Upper lobe of right lung (tissue), 1 donor: ENCODE results near the gene LEO1. TPM values are rescaled to one million over a fixed set of nuclear protein-coding genes. Genes with fewer than 3 reads are reported as not detected.

Experiments
- ATAC-seq: fragments of 200-7000 bp; cut with Tn5 transposase; one replicate; pipeline ENCODE4 v1.9.1; 2020; ENCODE audit warnings: mild to moderate bottlenecking, moderate library complexity
- DNase-seq: peaks from one replicate; pipeline ENCODE4 v3.0.0-alpha.2; 2020
- H3K27ac ChIP-seq: fragments of 200-600 bp; one replicate; pipeline ENCODE4 v1.8.0; 2022
- H3K27me3 ChIP-seq: fragments of 200-600 bp; one replicate; pipeline ENCODE4 v1.8.0; 2022; ENCODE audit warnings: mild to moderate bottlenecking
- H3K36me3 ChIP-seq: fragments of 200-600 bp; one replicate; pipeline ENCODE4 v1.8.0; 2022
- H3K4me1 ChIP-seq: fragments of 200-600 bp; one replicate; pipeline ENCODE4 v1.8.0; 2022
- H3K4me3 ChIP-seq: fragments of 200-600 bp; one replicate; pipeline ENCODE4 v1.8.0; 2022; ENCODE audit warnings: mild to moderate bottlenecking
- H3K9me3 ChIP-seq: fragments of 200-600 bp; one replicate; pipeline ENCODE4 v1.8.0; 2022
- CTCF ChIP-seq: fragments of 200-600 bp; IDR thresholded peaks from one replicate; pipeline ENCODE4 v1.8.0; 2022; ENCODE audit warnings: antibody characterized with exemption
- intact Hi-C: fragments of 100-400 bp; cut with DNase I; formaldehyde crosslinking; loops from one replicate; pipeline ENCODE4 v1.11.0; 2022
- total RNA-seq: library from RNA; stranded (reverse); fragmentation: NEBNext Ultra II Directional; extraction: Animal tissue kit (Norgen Biotek cat#: 25700); gene quantifications from one replicate; pipeline ENCODE4 v1.2.1, GENCODE V29; 2021
- donor health status: DM: no; HTN: yes; CAD: no; lungs with severe emphysema.

The LEO1 gene
- total RNA-seq, 1 donor from 2014 or later: 13.2 TPM

- peak within 1 kb of the TSS; percentile 91 for H3K27ac ChIP-seq
- peak; percentile 97 for DNase-seq
- ATAC-seq: peak; percentile 95
- no peaks in the 10 kb centered on the region for H3K9me3 ChIP-seq
- H3K4me1 ChIP-seq: peaks cover 28% of the 10 kb centered on the region
- H3K36me3 ChIP-seq: no peaks in the 10 kb centered on the region
- H3K4me3 ChIP-seq: peak within 1 kb of the TSS; percentile 63
- no peak for TF ChIP-seq CTCF
- intact Hi-C loops: no loop called here
- H3K27me3 ChIP-seq: no peaks in the 10 kb centered on the region
These were observed 47.3 kb upstream of the LEO1 start, which contains the start of gene MAPK6 for GRCh38 chr15:52018693-52019393. Gene MAPK6 (plus strand): TSS chr15:52019219. CDS start chr15:52046461, 27,242 bp downstream.

- intact Hi-C loops: no loop called here
- DNase-seq (no peak), ATAC-seq (no peak)
- H3K36me3 ChIP-seq: no peaks in the 10 kb centered on the region
- H3K27me3 ChIP-seq: no peaks in the 10 kb centered on the region
- peaks cover 31% of the 10 kb centered on the region for H3K4me1 ChIP-seq
- peak overlapping the region; percentile 53 for H3K4me3 ChIP-seq
- H3K9me3 ChIP-seq: no peaks in the 10 kb centered on the region
- peak overlapping the region; percentile 91 for H3K27ac ChIP-seq
- TF ChIP-seq CTCF: no peak
These were observed 46.7 kb upstream of the LEO1 start for GRCh38 chr15:52018244-52018643.

GRCh38 chr15:52016316-52016715 is 44.7 kb upstream of the LEO1 start:
- ATAC-seq (no peak), DNase-seq (no peak)
- Histone ChIP-seq H3K36me3 (no peaks in the 10 kb centered on the region), H3K27ac (no peak overlapping the region), H3K9me3 (no peaks in the 10 kb centered on the region), H3K4me3 (no peak overlapping the region), H3K4me1 (peaks cover 25% of the 10 kb centered on the region), H3K27me3 (no peaks in the 10 kb centered on the region)
- TF ChIP-seq CTCF: no peak
- intact Hi-C loops: no loop called here

- H3K4me3 ChIP-seq: no peak overlapping the region
- H3K9me3 ChIP-seq: no peaks in the 10 kb centered on the region
- H3K27me3 ChIP-seq: no peaks in the 10 kb centered on the region
- ATAC-seq (no peak), DNase-seq (no peak)
- intact Hi-C loops: no loop called here
- no peaks in the 10 kb centered on the region for H3K36me3 ChIP-seq
- H3K27ac ChIP-seq: no peak overlapping the region
- peaks cover 23% of the 10 kb centered on the region for H3K4me1 ChIP-seq
- TF ChIP-seq CTCF: no peak
These were observed 43.0 kb upstream of the LEO1 start for GRCh38 chr15:52014616-52015015.

GRCh38 chr15:52013151-52013791 is 41.7 kb upstream of the LEO1 start:
- intact Hi-C loops: no loop called here
- peak; percentile 63 for ATAC-seq
- Histone ChIP-seq H3K36me3 (no peaks in the 10 kb centered on the region), H3K4me1 (peaks cover 23% of the 10 kb centered on the region), H3K9me3 (no peaks in the 10 kb centered on the region), H3K4me3 (no peak overlapping the region), H3K27ac (peak overlapping the region; percentile 6), H3K27me3 (no peaks in the 10 kb centered on the region)
- no peak for TF ChIP-seq CTCF
- DNase-seq: no peak
